Activated CD4-positive, alpha-beta T cell treated with anti-CD3 and anti-CD28 coated beads for 4 hours (primary cell): ENCODE results near the gene MYL9.

ENCODE experiments used
- DNase-seq, 2 donors: peaks; one replicate each; pipeline ENCODE4 v3.0.0-alpha.2; 2020

MYL9 gene

GRCh38 chr20:36527331-36528125, 13.8 kb upstream of the MYL9 start:
- no peak for DNase-seq

GRCh38 chr20:36528176-36528874, 13.0 kb upstream of the MYL9 start:
- DNase-seq, result no peak

GRCh38 chr20:36528875-36529417, 12.4 kb upstream of the MYL9 start:
- DNase-seq, result no peak

GRCh38 chr20:36532388-36532787, 8.9 kb upstream of the MYL9 start:
- DNase-seq, result no peak

GRCh38 chr20:36532822-36533221, 8.5 kb upstream of the MYL9 start:
- DNase-seq, result no peak

GRCh38 chr20:36538026-36538722, 3.1 kb upstream of the MYL9 start:
- DNase-seq, result no peak

GRCh38 chr20:36540551-36541211, 638 bp upstream of the MYL9 start:
- DNase-seq, result no peak

GRCh38 chr20:36541768-36542488, 609 bp downstream of the MYL9 start:
- DNase-seq, result no peak

- DNase-seq, result no peak
Observed at GRCh38 chr20:36542516-36543183, 1.3 kb downstream of the MYL9 start.

GRCh38 chr20:36543184-36544133, 2.1 kb downstream of the MYL9 start:
- DNase-seq, result no peak

- no peak for DNase-seq
Observed at GRCh38 chr20:36544134-36545018, 3.1 kb downstream of the MYL9 start.

- no peak for DNase-seq
Observed at GRCh38 chr20:36546111-36546736, 4.9 kb downstream of the MYL9 start.

- DNase-seq, result no peak
Observed at GRCh38 chr20:36547186-36548005, 6.1 kb downstream of the MYL9 start.

- DNase-seq, result no peak
Observed at GRCh38 chr20:36548006-36548315, 6.6 kb downstream of the MYL9 start.

GRCh38 chr20:36548704-36549627, 7.6 kb downstream of the MYL9 start:
- no peak for DNase-seq

GRCh38 chr20:36549628-36549941, 8.3 kb downstream of the MYL9 start:
- no peak for DNase-seq
